Measurements from ENCODE around the gene PRDX6. TPM values are rescaled to one million over a fixed set of nuclear protein-coding genes. Genes with fewer than 3 reads are reported as not detected.
"Not testable (repeated sequence)": the region's sequence is repeated elsewhere in the genome, so short reads cannot be mapped to it uniquely, and the experiment has no call there.

Gene PRDX6
- total and polyA plus RNA-seq, 2 of the 4 experiments (the other 2 are of a cell fraction), result 373 to 426 TPM

- H3K56ac ChIP-seq (ENCODE audit: extremely low read depth, insufficient read depth, low read length); H2BK5ac ChIP-seq (ENCODE audit: low read depth, low read length, poor library complexity, severe bottlenecking); H3K79me1 ChIP-seq (ENCODE audit: low read depth in 1 of 2, low read length in 2 of 2); H2AK5ac ChIP-seq (ENCODE audit: low read depth, low read length); H3K4me3 ChIP-seq (ENCODE audit: insufficient read depth, low read depth, low read length); BruUV-seq (replicated peaks); H2BK20ac ChIP-seq (ENCODE audit: low read depth, low read length); H3K36me3 ChIP-seq (ENCODE audit: control insufficient read depth, insufficient read depth, low read length); H3K4me2 ChIP-seq (ENCODE audit: low read depth, low read length); H2BK15ac ChIP-seq (ENCODE audit: low read depth, low read length); CTCF ChIA-PET; H3K18ac ChIP-seq (ENCODE audit: low read depth, low read length); H3K9ac ChIP-seq (ENCODE audit: low read depth, low read length); H3K4me1 ChIP-seq (ENCODE audit: control insufficient read depth, insufficient read depth, low read length); H4K8ac ChIP-seq (ENCODE audit: low read depth in 2 of 2, low read length in 2 of 2); ATAC-seq (ENCODE audit: low read depth); POLR2A ChIA-PET (ENCODE audit: unreplicated experiment); H3K9me3 ChIP-seq (ENCODE audit: control insufficient read depth, insufficient read depth, low read length); dilution Hi-C loops (cut with HindIII; ENCODE audit: low sequenced_read_pairs, unreplicated experiment); H4K91ac ChIP-seq (ENCODE audit: insufficient read depth, low read depth, low read length); H3K4ac ChIP-seq (ENCODE audit: low read depth, low read length); H3K14ac ChIP-seq (replicated peaks; ENCODE audit: low read depth, low read length); H4K5ac ChIP-seq (ENCODE audit: low read depth, low read length); in situ Hi-C loops (cut with MboI; ENCODE audit: low sequenced_read_pairs); H2AFZ ChIP-seq (replicated peaks; ENCODE audit: low read length, poor library complexity); H3K9me1 ChIP-seq (ENCODE audit: insufficient read depth, low read length); H3K23ac ChIP-seq (ENCODE audit: low read depth, low read length); intact Hi-C loops (cut with micrococcal nuclease); H3K27me3 ChIP-seq (ENCODE audit: control insufficient read depth, insufficient read depth, low read length); H3K27ac ChIP-seq (ENCODE audit: insufficient read depth, low read length); DNase-seq; H2BK120ac ChIP-seq (ENCODE audit: low read depth, low read length); H4K20me1 ChIP-seq (ENCODE audit: insufficient read depth, low read length); H2AK9ac ChIP-seq (replicated peaks; ENCODE audit: low read depth, low read length, poor library complexity): not testable (repeated sequence)
- no CpG with 5 or more reads among the region's 1 CpG for WGBS, 2 experiments (ENCODE audit: extremely low coverage in 2 of 2, insufficient read length in 1 of 2)
These were observed 37.4 kb downstream of the PRDX6 start for GRCh38 chr1:173514503-173514902.

Measured in IMR-90 (cell line).